Effector CD4-positive, alpha-beta T cell (primary cell): ENCODE data around the gene CYP27C1.
"Not testable (repeated sequence)": the region's sequence is repeated elsewhere in the genome, so short reads cannot be mapped to it uniquely, and the experiment has no call there.

ENCODE experiments used
- DNase-seq: peaks from one replicate; pipeline ENCODE4 v3.0.0-alpha.2; 2020

The CYP27C1 gene

DNA sequence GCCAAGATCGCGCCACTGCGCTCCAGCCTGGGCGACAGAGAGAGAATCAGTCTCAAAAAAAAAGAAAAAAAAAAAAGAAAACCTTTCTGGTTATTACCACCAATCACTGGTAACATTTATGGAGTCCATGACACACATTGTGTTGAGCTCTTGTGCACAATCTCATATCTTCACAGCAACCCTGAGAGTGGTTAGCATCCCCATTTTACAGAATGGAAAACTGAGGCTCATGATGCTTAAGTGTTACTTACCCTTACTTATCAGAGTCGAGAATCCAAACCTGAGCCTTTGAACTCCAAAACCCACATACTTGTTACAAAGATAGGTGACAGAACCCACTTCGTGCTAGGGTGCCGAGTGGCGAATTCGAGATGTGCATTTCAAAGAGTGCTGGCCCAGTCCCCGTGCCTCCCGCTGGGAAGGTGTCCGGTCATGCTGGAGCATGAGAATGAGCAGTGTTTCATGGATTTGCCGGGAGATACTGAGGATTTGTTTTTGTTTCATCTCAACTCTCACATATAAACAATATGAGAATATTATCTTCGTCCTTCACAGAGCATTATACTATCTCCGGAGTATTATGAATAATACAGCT is 50.9 kb downstream of the CYP27C1 start:
- DNase-seq: no peak

GRCh38 chr2:127166231-127166860 is 53.8 kb downstream of the CYP27C1 start:
- no peak for DNase-seq

DNA sequence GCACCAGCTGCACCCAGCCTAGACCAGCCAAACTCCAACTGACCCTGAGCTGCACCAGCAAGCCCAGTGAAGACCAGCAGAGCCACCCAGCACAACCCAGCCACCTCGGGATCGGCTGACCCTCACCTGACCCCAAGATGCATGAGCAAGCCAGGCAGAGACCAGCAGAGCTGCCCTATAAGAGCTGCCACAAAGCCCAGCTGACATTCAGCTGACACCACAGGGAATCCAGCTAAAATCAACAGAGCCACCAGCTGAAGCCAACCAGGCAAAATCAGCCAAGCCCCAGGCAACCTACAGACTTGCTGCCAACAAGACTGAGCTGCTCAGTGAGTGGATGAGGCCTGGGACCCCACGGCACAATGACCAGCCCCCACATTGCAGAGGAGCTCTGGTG is 54.6 kb downstream of the CYP27C1 start:
- DNase-seq: no peak

DNA sequence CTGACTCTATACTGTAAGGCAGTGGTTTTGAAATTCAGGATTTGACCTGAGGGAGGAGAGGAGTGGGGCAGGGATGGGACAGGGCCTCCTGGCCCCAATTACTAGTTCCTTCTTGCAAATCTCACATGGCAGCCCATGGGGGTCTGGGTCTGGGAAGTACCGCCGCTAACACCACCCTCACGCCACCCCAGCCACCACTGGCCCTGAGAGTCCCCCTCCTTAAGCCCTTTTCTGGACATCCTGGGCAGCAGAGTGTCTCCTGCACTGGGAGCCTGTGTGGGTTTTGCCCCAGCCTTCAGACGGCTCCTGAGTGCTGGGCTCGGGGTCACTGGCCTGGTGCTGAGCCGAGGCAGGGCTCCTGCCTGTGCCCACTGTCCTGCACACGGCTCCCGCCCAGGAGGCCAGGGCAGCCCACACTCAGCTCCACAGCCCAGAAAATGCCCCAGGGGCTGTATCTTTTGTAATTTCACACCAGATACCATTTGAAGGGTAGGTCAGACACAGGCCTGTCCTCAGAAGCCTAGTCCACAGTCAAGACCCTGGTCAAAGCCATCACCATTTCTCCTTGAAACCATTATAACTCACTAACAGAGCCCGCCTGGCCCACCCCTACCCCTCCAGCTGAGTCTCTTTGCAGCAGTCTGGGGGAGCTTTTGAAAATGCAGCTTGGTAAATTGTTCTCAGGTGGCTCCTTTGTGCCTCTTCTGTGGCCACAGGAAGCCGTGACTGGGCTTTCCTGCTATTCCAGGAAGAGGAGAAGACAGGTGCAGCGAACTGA is 55.1 kb downstream of the CYP27C1 start:
- no peak for DNase-seq

GRCh38 chr2:127163921-127164320 is 56.2 kb downstream of the CYP27C1 start:
- no peak for DNase-seq

DNA sequence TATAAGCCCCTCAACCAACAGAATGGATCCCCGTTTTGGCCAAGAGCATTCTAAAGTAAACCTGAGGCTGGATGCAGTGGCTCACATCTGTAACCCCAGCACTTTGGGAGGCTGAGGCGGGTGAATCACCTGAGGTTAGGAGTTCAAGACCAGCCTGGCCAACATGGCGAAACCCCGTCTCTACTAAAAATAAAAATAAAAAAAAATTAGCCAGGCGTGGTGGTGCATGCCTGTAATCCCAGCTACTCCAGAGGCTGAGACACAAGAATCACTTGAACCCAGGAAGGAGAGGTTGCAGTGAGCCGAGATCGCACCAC is 57.1 kb downstream of the CYP27C1 start:
- not testable (repeated sequence) for DNase-seq

GRCh38 chr2:127162261-127163089 is 57.6 kb downstream of the CYP27C1 start:
- no peak for DNase-seq

DNA sequence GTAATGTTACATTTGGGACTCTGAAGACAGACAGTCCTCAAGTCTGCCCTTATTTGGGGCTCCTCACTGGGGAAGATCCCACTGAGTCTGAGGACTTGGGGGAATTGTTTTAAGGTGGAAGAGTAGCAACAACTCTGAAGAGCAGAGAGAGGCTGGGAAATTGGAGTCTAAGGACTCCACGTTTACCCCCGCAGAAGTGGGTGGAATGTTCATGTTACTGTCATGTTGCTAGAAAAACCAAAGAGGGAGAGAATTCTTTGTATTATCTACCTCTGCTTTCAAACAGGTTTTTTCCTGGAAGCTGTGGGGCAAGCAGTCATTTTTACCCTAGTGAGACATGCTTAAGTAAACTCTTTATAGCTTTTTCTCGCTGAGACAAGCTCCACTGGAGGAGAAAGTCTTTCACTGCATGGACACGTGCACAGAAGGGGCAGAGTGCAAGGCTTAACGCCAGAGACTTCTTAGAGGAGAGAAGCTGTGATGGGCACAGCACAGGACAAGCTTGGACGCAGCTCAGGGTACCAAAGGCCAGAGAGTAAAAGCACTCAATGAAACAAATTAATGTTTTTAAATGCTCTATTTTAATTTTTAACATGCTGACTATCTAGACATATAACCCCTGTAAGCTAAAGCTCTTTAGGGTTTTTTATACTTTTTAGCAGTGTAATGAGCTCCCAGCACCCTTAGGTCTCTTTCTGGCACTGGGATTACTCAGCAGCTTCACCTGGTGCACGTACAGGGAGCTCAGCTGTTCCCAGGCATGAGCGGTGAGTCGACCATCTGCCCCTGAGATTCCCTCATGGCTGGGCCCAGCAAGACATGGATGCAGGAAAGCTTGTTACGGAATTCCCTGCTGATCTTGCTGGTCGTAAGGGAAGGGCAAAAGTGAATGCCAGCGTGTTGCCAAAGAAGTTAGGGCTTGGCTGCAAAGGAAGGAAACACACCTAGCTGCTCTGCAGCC is 58.6 kb downstream of the CYP27C1 start:
- no peak for DNase-seq

GRCh38 chr2:127160676-127161075 is 59.4 kb downstream of the CYP27C1 start:
- no peak for DNase-seq

GRCh38 chr2:127159543-127159942 is 60.6 kb downstream of the CYP27C1 start:
- no peak for DNase-seq

DNA sequence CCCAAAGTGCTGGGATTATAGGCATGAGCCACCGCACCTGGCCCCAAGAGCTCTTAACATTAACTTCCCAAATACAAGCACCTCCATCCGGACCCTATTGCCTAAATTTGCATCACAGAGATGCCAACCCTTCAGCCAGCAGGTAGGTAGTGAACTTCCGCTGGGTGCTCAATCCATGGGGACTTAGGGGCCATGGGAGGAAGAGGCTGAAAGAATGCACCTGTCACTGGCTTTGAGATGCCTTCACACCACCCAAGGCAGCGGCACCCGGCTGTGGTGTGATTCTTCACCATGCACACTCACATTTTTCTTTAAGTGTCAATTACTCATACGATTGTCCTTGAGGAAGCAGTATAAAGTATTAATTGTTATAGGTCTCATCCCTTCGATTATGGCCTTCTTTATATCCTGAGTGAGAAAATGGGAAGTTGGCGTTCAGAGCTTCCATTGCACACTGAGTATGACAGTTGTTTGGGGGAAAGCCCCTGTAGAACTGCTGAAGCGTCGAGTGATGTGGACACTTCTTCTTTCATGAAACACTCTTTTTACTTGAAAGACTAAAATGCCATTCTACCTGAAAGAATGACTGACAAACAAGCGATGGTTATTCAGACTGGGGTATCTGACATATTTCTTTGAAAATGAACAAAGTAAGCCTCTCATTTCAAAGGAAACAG is 61.3 kb downstream of the CYP27C1 start:
- DNase-seq: no peak

DNA sequence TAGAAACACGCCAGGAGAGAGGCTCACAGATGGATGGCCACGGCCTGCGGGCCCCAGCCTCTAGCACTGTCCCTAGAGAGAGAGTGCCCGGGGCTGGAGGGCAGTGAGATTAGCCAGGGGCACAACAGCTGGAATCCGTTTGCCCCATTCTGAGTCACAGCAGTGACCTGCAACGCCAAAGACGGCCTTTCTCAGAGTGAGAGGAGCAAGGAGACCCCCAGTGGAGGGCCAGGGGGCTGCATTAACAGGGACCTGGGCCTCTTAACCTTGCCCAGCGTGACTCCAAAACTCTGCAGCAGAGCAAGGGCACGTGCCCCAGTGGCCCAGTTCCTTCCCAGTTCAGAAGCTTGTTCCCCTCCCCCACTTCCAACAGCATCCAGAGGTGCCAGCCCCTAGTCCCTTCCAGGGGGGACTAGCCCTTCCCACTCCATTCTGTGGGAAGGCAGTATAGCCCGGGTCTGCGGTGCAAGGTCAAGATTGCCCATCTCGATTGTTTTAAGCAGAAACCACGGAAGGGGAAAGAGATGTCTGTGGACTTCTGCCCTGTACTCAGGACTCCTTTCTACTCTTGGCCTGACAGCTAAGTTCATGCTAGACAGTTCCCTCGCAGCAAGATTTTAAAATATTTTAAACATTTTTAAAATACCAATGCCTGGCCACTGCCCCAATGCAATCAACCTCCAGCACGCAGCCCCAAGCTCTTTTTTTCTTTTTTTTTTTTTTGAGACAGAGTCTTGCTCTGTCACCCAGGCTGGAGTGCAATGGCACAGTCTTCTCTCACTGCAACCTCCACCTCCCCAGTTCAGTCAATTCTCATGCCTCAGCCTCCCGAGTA is 62.2 kb downstream of the CYP27C1 start:
- DNase-seq: no peak

GRCh38 chr2:127157114-127157513 is 63.0 kb downstream of the CYP27C1 start:
- no peak for DNase-seq

- no peak for DNase-seq
Observed at GRCh38 chr2:127155947-127156346, 64.2 kb downstream of the CYP27C1 start.

DNA sequence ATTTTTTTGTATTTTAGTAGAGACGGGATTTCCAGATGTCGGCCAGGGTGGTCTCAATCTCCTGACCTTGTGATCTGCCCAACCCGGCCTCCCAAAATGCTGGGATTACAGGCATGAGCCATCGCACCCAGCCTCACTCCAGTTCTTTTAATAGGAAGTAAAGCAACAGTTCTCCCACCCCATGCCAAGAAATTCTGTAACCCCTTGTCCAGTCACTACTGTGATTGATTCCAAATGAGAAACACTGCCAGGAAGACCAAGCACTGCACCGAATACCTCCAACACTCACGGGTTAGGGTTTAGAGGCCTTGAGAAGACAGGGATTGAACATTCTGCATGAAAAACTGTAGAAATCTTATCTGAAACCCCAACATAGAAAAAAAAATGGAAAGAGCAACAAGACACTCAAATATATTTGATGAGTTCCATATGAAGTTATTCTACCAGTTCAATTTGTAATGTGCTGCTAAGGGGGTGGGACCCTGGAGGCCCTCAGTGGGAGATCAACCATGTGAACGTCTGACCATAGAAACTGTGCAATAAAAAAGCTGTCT is 65.0 kb downstream of the CYP27C1 start:
- no peak for DNase-seq

- no peak for DNase-seq
Observed at GRCh38 chr2:127154396-127154795, 65.7 kb downstream of the CYP27C1 start.

DNA sequence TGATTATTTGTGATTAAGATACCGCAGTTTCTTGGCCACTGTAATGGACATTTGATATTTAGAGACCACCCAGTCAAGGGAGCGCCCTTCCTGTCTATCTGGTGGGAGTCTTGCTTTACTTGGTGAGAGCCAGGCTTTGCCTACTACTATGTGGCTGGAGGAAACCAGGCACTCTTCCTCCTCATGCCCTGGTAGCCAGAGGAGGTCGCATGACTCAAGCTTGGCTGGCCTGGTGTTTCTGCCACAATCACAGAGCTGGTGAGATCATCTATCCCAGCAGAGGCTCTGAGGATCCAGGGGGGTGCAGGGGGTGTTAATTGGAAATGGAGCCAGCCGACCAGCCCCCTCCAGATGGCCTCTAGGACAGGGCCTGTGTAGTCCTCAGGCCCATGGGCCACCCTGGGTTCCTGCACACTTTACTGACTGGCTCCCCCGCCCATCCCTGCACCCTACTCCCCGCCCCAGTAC is 66.4 kb downstream of the CYP27C1 start:
- no peak for DNase-seq

DNA sequence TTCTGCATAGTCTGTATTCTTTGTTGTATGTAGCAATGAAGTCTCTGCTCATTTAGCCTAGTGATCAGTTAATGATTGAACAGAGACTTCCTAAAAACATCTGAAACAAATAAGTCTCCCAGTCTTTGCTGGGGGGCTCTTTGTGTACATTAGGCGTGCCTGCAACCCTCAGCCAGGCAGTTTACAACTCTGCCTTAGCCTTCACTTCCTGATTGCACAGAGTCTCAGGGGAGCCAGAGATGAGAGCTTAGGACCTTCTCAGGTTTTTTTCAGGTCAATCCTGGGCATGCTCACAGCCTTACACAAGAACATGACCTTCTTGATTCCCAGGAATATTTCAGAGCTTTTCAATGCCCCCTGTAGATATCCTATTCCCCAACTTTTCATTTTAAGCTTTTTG is 69.1 kb downstream of the CYP27C1 start:
- DNase-seq: no peak

GRCh38 chr2:127149384-127149783 is 70.7 kb downstream of the CYP27C1 start:
- DNase-seq: no peak

DNA sequence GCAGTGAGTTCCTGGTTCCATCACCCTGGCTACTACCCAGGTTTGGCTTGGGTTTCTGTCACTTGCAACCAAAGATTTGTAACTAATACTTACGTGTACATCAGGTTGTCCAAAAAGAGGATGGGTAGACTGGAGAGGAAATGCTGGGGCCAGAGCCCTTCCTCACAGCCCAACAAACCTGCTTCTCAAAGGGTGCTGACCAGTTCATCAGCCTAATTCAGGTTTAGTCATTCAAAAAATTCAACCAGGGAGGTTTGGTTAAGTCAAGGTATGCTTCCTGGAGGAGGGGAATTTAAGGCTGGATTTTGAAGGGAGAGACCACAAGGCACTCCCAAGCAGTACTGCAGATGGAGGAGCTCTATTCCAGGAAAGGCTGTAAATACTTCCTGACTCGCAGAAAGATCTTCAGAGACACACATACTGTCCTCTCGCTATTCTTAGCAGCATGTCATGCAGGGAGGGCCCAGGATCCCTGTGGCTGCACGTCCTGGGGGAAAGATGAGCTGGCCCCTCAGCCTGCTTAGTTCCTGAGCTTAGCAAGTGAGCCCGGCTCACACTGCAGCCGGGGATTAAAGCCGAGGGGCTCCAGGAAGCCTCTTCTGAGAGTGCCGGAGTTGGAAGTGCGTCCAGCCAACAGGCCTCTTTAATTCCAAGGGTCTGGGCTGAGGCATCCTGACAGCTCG is 73.1 kb downstream of the CYP27C1 start:
- no peak for DNase-seq
